GM20000 (cell line): ENCODE measurements around the gene ENDOG.
A peak's percentile ranks its signal among the peaks of the same experiment; 100 is the strongest.

Experiments
- DNase-seq: peaks from one replicate; pipeline ENCODE4 v3.0.0; 2012; ENCODE audit warnings: low spot score
- TF ChIP-seq, protein P1 (sequence below): IDR thresholded peaks from 2 replicates; pipeline ENCODE4 v1.5.1; 2012; ENCODE audit warnings: mild to moderate bottlenecking, control low read depth; ENCODE audit errors: extremely low read depth, missing control alignments

ENDOG gene

DNA sequence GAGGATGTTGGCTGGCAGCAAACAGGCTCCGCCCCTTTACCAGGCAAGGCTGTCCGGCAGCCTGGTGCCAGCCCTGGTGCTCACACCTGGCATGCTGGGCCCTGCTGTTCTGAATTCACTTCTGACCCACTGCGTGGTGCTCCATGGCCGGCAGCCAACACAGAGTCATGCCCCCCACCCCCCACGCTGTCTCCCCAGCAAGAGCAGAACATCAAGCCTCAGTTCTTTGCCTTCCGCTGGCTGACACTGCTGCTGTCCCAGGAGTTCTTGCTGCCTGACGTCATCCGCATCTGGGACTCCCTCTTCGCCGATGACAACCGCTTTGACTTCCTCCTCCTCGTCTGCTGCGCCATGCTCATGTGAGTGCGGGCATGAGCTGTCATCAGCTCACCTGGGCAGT, 12.6 kb upstream of the ENDOG start:
- TF ChIP-seq, protein P1, sequence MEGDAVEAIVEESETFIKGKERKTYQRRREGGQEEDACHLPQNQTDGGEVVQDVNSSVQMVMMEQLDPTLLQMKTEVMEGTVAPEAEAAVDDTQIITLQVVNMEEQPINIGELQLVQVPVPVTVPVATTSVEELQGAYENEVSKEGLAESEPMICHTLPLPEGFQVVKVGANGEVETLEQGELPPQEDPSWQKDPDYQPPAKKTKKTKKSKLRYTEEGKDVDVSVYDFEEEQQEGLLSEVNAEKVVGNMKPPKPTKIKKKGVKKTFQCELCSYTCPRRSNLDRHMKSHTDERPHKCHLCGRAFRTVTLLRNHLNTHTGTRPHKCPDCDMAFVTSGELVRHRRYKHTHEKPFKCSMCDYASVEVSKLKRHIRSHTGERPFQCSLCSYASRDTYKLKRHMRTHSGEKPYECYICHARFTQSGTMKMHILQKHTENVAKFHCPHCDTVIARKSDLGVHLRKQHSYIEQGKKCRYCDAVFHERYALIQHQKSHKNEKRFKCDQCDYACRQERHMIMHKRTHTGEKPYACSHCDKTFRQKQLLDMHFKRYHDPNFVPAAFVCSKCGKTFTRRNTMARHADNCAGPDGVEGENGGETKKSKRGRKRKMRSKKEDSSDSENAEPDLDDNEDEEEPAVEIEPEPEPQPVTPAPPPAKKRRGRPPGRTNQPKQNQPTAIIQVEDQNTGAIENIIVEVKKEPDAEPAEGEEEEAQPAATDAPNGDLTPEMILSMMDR, result no peak
- DNase-seq, result no peak

DNA sequence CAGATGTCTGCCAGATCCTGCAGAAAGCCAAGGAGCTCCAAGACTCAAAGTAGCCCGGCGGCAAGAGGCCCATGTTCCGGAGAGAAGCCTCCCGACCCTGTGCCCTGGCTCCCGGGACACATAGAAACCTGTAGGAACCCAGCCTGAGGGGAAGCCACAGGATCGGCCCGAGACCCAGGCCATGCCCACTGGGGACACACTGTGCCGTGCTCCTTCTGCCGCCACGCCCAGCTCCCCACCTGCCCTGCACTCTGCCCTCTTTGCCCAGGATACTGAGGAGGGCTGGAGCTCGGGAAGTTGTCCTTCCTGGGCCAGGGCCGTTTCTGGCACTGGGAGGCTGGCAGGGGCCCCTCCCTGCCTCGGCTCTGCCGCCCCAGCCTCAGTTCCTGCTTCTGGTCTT, 10.5 kb upstream of the ENDOG start:
- TF ChIP-seq, protein P1, result no peak
- DNase-seq, result no peak

DNA sequence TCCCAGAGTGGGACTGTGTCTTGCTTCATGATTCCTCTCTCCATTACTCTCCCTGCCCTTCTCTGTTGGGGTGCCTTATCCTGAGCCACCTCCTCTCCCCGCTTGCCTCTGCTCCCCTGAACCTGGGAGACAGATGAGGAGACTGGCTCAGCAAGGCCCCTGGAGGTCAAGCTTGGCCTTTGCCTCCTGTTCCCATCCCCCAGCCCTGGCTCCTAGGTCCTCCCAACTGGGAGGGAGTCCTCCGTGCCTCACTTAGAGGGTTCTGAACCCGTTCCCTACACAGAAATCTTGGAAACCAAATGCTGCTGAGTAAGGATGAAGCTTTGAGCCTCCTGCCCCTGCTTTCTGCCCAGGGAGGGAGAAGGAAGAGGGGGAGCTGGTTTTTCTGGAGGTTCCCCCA, 9.8 kb upstream of the ENDOG start:
- no peak for DNase-seq
- TF ChIP-seq, protein P1, result no peak

DNA sequence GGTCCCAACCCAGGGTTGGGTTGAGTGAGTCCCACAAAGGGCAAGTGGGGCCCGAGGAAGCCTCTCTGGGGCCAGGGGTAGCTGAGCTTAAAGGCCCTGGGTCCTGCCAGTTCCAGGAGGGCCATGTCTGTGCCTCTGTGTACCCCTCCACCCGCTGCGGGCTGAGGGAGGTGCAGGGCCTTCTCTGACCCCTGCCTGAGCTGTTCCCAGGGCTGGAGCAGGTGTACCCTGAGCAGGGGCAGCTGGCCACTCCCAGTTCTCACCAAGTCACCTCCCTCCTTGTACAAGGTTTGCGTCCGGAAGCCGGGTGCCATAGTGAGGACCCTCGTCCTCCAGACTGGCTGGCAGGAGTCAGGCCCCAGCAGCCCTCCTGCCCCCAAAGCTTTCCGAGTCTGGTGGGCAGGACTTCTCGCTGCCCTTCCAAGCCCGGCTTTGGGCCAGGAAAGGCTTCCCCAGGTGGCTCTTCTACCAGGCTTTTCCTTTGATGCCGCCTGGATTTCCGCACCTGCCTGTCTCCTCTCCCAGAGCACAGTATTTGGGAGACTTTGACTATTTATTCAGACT, 9.2 kb upstream of the ENDOG start:
- no peak for DNase-seq
- TF ChIP-seq, protein P1, result no peak

DNA sequence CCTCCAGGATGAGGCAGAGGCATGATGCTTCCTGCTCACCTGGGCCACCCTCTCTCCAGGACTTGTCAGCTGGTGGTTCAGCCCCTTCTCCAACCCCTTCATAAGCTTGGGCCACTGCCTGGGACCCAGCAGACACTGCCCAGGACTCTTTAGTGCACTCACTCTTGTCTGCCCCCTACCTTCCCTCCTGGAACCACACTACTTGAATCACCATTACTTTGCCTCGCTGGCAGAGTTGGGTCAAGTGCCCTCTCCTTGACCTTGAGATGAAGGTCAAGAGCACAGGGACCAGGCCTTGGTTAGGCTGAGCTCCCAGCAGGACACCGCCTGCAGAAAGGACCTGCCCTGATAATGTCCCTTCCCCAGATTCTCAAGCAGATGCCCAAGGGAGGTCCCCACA, 8.5 kb upstream of the ENDOG start:
- TF ChIP-seq, protein P1, result no peak
- DNase-seq, result no peak

DNA sequence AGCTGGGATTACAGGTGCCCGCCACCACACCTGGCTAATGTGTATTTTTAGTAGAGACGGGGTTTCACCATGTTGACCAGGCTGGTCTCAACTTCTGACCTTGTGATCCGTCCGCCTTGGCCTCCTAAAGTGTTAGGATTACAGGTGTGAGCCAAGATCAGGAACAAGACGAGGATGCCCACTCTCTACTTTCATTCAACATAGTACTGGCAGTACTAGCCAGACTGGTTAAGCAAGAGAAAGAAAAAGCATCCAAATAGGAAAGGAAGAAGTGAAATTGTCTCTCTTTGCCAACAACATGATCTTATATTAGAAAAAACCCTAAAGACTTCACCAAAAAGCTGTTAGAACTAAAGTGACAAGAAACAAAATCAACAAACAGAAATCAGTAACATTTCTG, 7.4 kb upstream of the ENDOG start:
- DNase-seq, result no peak
- TF ChIP-seq, protein P1, result no peak

DNA sequence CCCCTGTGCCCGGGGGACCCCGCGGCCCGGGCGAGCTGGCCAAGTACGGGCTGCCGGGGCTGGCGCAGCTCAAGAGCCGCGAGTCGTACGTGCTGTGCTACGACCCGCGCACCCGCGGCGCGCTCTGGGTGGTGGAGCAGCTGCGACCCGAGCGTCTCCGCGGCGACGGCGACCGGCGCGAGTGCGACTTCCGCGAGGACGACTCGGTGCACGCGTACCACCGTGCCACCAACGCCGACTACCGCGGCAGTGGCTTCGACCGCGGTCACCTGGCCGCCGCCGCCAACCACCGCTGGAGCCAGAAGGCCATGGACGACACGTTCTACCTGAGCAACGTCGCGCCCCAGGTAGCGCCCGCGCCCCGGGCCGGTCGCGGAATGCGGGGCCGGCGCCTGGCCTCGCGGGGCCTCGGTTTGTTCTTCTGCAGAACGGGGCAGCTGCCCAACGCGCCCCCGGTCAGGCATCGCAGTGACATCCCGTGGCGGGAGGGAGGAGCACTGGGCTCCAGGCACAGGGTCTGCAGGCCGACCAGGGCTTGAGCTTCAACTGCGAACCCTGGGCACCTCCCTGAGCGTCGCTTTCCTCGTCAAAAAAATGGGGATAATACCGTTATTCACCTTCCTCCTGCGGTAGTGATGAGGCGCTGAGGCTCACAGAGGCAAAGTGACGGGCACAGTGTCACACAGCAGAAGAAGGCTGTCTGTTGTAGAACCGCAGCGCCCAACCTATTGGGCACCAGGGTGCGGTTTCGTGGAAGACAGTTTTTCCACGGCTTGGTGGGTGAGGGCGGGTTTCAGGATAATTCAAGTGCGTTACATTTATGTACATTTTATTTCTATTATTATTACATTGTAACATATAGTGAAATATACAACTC, 777 bp downstream of the ENDOG start:
- TF ChIP-seq, protein P1, result no peak
- peak; percentile 79 for DNase-seq
